KG1 (cell line): Measurements from ENCODE around the gene HOXA5.

Experiments
- DNase-seq: peaks from one replicate; lab custom pipeline; 2025; lab: John Stamatoyannopoulos, UW

The HOXA5 gene

DNA sequence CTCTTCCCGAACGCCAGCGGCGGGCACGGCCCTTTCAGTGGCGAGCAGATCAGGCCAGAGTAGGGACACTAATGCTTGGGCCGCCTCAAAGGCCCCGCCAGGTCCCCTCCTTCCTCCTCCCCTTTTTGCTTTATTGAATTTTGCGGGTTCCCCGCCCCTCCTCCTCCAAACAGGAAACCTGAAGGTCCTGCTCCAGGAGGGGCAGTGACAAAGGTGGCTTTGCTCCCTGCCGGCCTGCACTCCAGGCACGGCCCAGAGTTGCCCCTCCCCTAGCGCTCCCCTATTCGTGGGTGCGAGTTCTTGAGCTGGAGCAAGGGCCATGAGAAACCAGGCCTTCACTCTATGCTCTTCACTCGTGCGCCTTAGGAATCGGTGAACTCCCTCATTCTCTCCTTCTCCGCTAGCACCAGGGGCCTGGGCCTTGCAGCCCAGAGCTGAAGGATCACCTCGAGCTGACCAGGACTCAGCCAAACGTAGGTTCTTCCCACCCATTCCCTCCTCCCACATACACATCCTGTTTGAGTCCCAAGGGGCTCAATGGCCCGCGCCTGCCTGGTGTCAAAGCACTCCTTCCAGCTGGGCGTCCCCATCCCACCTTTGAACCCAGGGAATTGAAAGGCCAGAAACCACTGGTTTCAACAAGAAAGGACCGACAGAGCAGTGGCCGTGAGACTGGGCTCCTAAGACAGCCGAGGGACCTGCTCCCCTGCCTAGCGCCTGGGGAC lies 4.7 kb upstream of the HOXA5 start:
- DNase-seq = no peak

- DNase-seq = no peak
Measured at GRCh38 chr7:27147199-27148030, 3.9 kb upstream of the HOXA5 start, which contains the start of gene HOXA6. TSS of gene HOXA6 (minus strand) at chr7:27147774. CDS start at chr7:27147749, 25 bp downstream.

DNA sequence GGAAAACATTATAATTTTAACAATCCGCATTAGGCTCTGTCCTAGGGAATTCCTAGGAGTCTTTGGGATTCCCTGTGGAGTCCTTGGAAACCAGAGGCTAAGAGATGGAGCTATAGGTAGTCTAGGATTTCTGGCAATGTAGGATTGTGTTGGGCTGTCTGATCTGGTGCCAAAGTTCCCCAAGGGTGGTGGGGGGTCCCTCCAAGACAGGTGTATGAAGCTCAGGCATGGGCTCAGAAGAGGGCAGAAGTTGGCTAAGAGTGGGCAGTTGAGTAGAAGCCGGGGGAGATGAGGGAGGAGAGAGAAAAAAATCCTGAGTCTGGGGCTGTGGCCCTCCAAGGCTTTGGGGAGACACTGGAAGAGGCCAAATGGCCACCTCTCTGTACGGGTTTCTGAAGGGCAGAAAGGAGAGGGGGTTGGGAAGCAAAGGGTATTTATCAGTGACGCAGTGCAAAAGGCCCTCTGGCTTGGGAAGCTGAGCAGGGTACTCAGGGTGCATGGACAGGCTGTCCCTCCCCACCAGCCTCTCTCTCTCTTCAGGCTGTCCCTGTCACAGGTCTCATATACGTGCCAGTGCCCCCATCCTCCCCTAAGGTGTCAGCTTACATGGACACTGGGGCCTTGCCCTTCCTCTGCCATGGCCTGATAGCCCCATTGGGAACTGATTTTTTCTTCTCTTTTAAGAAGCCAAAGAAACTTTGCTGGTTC lies 3.2 kb upstream of the HOXA5 start:
- no peak for DNase-seq

GRCh38 chr7:27145914-27146412 lies 2.5 kb upstream of the HOXA5 start:
- DNase-seq = no peak

DNA sequence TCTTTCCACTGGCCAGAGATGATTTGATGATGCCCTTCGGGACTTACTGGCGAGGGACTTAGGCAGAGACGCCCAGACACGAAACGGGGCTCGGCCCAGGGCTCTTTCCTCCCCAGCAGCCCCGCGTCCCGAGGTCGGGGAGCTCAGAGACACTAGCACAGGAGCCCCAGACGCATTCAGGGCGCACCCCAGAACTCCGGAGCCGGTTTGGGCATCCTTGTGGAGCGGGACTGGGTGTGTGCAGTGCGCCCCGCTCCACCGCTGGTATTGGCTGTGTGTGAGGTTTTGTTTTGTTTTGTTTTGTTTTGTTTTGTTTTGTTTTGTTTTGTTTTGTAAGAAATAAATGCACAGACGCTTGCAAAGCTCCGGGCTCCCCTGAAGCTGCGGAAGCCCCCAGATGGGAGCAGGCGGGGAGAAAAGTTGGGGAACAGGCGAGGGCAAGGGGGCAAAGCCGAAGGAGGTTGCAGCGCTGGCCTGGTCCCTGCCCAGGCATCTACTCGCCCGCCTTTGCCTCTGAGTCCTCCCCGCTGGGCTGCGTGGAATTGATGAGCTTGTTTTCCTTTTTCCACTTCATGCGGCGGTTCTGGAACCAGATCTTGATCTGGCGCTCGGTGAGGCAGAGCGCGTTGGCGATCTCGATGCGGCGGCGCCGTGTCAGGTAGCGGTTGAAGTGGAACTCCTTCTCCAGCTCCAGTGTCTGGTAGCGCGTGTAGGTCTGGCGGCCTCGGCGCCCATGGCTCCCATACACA lies 1.9 kb upstream of the HOXA5 start:
- no peak for DNase-seq

GRCh38 chr7:27144781-27145164 lies 1.3 kb upstream of the HOXA5 start:
- DNase-seq = no peak

GRCh38 chr7:27143950-27144780 lies 684 bp upstream of the HOXA5 start:
- DNase-seq = no peak

DNA sequence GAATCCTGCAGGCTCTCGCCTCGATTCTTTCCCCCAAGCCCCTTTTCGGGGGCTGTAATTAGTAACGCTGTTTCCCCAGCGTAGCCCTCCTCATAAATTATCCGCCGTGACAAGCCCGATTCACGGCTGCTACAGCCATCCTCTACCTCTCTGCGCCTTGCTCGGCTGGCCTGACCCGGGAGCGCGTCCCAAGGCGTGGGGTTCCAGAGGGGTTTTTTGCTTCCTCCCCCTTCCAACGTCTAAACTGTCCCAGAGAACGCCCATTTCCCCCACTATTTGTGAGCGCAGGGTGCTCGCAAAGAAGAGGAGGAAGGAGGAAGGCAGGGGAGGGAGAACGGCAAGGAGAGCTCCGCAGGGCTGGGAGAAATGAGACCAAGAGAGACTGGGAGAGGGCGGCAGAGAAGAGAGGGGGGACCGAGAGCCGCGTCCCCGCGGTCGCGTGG lies 880 bp downstream of the HOXA5 start:
- DNase-seq = no peak

DNA sequence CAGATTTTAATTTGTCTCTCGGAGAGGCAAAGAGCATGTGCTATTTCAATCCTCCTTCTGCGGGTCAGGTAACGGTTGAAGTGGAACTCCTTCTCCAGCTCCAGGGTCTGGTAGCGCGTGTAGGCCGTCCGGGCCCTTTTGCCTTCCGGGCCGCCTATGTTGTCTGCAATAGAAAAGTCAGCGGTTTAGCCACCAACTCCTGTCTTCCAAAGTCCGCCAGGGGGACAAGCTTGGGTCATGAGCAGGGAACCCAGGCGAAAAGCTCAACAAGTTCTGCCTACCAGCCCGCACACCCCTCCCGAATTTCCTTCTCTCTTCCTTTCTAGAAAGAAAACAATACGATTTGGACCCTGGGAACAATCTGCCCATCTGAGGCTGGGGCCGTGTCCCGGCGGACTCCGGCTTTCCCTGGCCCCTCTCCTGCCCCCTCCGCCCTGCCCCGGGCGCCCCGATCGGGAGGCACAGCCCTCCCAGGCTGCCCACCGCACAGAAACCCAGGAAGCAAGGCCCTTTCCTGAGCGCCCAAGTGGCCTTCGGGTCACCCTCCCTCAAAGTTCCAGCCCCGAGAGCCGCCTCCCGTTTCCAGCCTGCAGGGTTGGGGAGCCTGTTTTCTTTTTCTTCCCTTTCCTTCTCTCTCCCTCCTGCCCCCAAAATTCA lies 1.4 kb downstream of the HOXA5 start:
- no peak for DNase-seq

DNA sequence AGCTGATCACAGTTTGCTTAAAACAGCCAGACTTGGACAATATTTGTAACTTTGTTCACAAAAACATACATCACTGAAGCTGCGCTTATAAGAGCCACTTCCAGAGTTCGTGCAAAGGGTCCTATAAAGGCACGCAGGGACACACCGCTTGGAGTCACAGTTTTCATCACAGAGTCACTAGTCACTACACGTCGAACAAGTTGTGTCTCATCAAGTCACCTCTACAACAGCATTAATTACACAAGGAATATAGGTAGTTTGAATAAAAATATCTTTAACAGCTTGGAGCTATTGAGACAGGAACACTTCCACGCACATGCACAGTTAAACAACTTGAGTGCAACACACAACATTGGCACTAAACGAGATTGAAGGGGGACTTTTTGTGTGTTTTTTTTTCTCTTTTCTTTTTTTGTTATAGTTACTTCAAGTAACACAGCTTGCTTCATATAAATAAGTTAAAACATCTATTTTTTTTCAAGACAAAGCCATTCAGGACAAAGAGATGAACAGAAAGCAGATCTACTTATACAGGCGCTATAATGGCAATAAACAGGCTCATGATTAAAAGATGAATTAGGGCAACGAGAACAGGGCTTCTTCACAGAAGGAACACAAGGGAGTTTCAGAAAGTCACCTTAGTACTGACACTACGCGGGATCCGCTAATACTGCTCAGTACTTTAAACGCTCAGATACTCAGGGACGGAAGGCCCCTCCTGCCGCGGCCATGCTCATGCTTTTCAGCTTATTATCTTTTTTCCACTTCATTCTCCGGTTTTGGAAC lies 2.2 kb downstream of the HOXA5 start:
- DNase-seq = no peak

DNA sequence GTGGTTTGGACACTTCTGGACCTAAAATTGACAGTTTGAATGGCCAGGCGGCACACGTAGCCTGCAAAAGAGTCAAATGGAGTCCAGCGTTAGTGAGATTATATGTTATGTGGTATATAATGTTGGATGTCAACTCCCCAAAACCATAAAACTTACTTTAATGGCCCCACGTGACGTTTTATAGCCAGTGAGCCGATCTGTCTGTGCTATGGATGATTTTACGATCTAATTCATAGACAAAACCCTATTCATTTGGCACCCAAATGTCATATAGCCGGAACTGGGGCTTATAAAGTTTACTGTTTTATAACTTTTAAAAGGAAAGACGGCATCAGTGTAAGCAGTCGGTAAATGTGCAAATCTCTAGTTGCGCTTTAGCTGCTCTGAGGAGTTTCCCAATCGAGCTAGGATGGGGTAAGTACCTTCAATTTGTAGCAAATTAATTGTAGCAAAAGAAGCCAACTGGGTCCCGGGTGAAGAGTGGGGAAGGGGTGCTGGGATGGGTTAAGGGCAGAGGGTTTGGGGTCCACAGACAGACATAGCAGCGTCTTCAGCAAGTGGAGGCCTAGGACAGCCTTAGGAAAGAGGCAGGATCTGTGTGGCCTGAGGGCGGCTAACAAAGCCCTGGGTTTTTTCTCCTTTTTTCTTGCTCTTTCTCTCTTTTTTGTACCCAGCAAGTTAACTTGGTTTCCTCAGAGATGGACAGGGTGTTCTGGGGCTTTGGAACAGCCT lies 3.2 kb downstream of the HOXA5 start:
- DNase-seq = no peak

- DNase-seq = no peak
Measured at GRCh38 chr7:27139334-27140125, 4.0 kb downstream of the HOXA5 start.

GRCh38 chr7:27138985-27139333 lies 4.5 kb downstream of the HOXA5 start:
- DNase-seq = no peak

GRCh38 chr7:27138472-27138871 lies 5.0 kb downstream of the HOXA5 start:
- DNase-seq = no peak

- DNase-seq = no peak
Measured at GRCh38 chr7:27137640-27138315, 5.7 kb downstream of the HOXA5 start.

DNA sequence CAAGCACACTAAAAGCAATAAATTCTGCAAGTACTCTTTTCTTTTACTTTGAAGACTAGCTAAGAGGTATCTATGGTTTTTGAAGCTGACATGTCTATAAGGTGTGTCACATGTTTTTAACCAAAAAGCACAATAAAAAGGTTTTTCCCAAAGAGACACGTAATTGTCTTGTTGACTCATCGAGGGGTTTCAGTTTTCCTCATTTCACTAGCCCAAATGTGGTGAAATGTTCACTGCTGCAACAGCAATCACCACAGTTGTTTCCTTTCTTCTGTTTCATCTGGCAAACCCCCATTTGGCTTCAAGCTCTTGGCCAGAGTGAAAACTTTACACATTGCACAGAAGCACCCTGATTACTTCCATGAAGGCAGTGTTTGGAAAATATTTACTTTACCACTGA lies 9.1 kb downstream of the HOXA5 start:
- DNase-seq = no peak

- DNase-seq = no peak
Measured at GRCh38 chr7:27133409-27134231, 9.9 kb downstream of the HOXA5 start.
